GM12874 (cell line): ENCODE results near the gene AK8.

Experiments
- TF ChIP-seq, protein P1 (sequence below): IDR thresholded peaks from 2 replicates; pipeline ENCODE4 v1.5.1; 2011; ENCODE audit warnings: low read depth, mild to moderate bottlenecking, control low read depth, low read length, moderate library complexity; ENCODE audit not compliant: insufficient read depth

AK8 gene, protein sequence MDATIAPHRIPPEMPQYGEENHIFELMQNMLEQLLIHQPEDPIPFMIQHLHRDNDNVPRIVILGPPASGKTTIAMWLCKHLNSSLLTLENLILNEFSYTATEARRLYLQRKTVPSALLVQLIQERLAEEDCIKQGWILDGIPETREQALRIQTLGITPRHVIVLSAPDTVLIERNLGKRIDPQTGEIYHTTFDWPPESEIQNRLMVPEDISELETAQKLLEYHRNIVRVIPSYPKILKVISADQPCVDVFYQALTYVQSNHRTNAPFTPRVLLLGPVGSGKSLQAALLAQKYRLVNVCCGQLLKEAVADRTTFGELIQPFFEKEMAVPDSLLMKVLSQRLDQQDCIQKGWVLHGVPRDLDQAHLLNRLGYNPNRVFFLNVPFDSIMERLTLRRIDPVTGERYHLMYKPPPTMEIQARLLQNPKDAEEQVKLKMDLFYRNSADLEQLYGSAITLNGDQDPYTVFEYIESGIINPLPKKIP

DNA sequence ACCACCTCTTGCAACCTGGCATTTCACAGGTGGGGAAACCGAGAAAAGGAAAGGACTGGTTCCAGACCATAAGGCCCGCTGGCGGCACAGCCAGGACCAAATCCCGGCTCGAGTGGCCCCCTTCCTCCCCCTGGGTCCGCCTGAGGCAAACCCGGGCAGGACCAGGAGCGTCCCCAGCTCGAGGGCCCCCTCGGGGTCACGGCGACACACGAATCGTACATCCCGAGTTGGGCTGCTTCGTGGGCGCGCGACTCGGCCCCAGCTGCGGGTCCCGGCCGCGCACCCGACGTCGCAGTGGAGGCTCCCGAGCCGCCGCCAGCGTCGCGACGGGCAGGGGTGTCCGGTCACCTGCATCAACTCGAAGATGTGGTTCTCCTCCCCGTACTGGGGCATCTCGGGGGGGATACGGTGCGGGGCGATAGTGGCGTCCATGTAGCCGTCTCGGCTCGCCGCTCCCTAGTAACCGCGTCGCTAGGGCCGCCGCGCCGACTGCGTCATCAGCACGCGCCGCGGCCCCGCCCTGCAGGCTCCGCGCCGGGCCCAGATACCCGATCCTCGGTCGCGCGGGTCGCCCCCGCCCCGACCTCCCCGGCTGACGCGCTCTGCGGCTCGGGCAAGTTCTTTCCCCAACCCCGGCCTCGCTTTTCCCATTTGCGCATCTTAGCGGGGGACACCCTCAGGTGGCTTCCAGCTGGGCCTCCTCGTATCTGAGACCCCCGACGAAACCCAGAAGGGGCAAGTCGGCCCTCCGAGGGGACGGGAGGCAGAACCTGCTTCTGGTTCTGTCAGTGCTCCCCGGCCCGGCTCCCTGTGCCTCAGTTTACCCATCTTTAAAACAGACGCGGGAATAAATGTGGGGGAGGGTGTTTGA is at the start of gene AK8:
Gene AK8, minus strand, starts transcription at position 461 of the 871 bp plus-strand sequence. Its CDS starts 29 bp downstream, at position 432.
- TF ChIP-seq, protein P1, sequence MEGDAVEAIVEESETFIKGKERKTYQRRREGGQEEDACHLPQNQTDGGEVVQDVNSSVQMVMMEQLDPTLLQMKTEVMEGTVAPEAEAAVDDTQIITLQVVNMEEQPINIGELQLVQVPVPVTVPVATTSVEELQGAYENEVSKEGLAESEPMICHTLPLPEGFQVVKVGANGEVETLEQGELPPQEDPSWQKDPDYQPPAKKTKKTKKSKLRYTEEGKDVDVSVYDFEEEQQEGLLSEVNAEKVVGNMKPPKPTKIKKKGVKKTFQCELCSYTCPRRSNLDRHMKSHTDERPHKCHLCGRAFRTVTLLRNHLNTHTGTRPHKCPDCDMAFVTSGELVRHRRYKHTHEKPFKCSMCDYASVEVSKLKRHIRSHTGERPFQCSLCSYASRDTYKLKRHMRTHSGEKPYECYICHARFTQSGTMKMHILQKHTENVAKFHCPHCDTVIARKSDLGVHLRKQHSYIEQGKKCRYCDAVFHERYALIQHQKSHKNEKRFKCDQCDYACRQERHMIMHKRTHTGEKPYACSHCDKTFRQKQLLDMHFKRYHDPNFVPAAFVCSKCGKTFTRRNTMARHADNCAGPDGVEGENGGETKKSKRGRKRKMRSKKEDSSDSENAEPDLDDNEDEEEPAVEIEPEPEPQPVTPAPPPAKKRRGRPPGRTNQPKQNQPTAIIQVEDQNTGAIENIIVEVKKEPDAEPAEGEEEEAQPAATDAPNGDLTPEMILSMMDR: no peak

DNA sequence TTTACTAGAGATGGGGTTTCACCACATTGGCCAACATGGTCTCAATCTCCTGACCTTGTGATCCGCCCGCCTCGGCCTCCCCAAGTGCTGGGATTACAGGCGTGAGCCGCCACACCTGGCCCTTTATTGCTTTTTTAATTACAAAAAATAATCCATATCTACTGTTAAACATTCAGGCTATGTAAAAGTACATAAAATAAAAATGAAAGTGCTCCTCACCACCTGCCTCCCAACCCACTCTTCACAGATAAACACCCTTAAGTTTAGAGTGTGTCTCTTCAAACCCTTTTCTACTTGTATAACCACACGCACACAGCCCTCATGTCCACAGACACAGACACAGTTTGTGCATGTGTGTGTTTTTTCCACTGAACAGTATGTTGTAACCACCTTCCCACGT is 49.6 kb upstream of the AK8 start:
- TF ChIP-seq, protein P1: no peak

DNA sequence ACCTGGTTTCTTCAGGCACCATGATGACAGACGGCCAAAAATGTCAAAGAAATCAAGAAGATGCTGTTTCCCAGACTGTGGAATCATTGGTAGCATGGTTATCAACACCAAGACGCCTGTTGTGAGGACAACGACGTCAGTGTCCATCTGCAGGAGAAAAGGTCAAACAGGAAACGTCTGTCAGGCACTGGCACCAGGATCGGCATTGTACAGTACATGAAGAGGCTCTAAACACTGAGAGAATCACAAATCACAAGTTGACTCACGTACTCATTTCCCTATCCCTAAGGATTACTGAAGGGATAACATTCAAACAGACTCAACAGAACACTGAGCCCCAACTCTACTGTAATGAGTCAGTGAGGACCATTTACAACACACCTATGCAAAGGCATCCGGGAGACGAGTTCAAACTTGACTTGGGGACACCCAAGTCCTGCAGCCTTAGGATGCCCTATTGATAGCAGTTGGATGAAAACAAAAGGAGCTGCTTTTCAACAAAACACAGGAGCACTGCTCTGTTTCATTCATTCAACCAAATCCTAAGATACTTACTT is 45.3 kb upstream of the AK8 start:
- TF ChIP-seq, protein P1: no peak

DNA sequence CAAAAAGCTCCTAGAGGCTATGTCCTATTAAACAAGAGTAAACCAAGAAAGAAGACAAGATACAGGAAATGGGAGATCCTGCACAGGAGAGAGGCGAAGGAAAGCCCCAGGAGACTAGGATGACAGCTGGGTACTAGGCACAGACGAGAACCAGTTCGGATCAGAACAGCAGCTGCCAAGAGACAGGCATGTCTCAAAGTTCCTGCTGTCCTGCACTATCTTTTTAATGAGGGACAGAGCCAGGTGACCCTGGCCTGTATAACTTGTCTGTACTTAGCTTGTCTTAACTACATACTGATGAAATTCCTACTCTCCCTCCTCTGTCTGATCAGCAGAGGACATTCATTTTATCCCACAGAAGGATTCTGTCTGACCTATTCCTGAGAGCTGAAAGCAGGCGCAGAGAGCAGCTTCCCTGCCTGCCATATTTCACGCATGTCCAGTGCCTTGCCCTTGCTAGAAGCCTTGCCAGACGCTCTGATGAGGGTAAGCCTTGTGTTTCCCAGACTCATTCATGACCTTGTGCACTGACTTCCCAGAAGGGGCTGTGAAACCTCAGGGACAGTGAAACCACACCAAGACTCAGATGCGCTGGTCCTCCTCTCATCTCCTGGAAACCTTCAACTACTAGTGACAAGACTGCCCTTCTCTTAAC is 41.7 kb upstream of the AK8 start:
- TF ChIP-seq, protein P1: no peak

DNA sequence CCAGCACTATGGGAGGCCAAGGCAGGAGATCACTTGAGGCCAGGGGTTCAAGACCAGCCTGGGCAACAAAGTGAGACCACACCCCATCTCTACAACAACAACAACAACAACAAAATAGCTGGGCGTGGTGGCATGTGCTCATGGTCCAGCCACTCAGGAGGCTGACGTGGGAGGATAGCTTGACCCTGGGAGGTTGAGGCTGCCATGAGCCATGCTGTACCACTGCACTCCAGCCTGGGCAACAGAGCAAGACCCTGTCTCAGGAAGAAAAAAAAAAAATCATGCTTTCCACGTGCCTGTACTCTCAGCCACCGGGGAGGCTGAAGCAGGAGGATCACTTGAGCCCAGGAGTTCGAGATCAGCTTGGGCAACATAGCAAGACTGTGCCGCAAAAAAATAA is 36.8 kb upstream of the AK8 start:
- TF ChIP-seq, protein P1: no peak

DNA sequence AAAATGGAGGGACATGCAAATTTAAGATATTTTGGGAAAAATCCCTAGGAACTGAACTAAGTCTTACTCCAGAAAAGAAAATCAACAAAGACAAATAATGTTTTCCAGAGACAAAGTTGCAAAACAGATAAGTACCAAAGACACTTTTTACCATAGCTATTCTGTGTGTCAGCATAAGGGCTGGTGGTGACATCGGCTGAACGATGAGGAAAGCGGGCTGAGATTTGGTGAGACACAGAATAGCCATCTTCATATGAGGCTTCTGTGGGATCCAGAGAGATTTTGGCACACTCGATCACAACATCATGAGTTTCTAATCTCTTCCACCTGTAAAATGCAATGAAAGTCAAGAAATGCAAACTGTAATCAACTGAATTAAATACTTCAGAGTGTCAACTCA is 34.0 kb upstream of the AK8 start:
- TF ChIP-seq, protein P1: no peak
